HG03571 (cell line): Measurements from ENCODE around the gene ANKRD22.
"Not testable (repeated sequence)": the region's sequence is repeated elsewhere in the genome, so short reads cannot be mapped to it uniquely, and the experiment has no call there.

Source experiments
- ATAC-seq: cut with Tn5 transposase; IDR thresholded peaks from one replicate; pipeline ENCODE4 v1.9.1; 2021; ENCODE audit not compliant: unreplicated experiment

The ANKRD22 gene

GRCh38 chr10:88838766-88839350, 12.8 kb downstream of the ANKRD22 start:
- ATAC-seq, result no peak

- not testable (repeated sequence) for ATAC-seq
Observed at GRCh38 chr10:88837632-88838031, 14.0 kb downstream of the ANKRD22 start.

GRCh38 chr10:88835910-88836221, 15.8 kb downstream of the ANKRD22 start:
- no peak for ATAC-seq

- peak; percentile 75 for ATAC-seq
Observed at GRCh38 chr10:88835096-88835909, 16.3 kb downstream of the ANKRD22 start.

GRCh38 chr10:88833723-88834122, 17.9 kb downstream of the ANKRD22 start:
- ATAC-seq, result no peak

GRCh38 chr10:88833156-88833555, 18.5 kb downstream of the ANKRD22 start:
- ATAC-seq, result no peak

- no peak for ATAC-seq
Observed at GRCh38 chr10:88832376-88832775, 19.3 kb downstream of the ANKRD22 start.

- ATAC-seq, result no peak
Observed at GRCh38 chr10:88831709-88832108, 19.9 kb downstream of the ANKRD22 start.

- ATAC-seq, result no peak
Observed at GRCh38 chr10:88830643-88831268, 20.9 kb downstream of the ANKRD22 start.

- no peak for ATAC-seq
Observed at GRCh38 chr10:88828310-88828709, 23.3 kb downstream of the ANKRD22 start.

- no peak for ATAC-seq
Observed at GRCh38 chr10:88827671-88828070, 24.0 kb downstream of the ANKRD22 start.

GRCh38 chr10:88826388-88826787, 25.3 kb downstream of the ANKRD22 start:
- no peak for ATAC-seq

GRCh38 chr10:88820748-88821401, 30.8 kb downstream of the ANKRD22 start:
- no peak for ATAC-seq

- no peak for ATAC-seq
Observed at GRCh38 chr10:88819290-88819689, 32.4 kb downstream of the ANKRD22 start.

- ATAC-seq, result no peak
Observed at GRCh38 chr10:88813200-88813599, 38.4 kb downstream of the ANKRD22 start.

GRCh38 chr10:88810196-88810961, 41.3 kb downstream of the ANKRD22 start:
- no peak for ATAC-seq

GRCh38 chr10:88809621-88810020, 42.0 kb downstream of the ANKRD22 start:
- no peak for ATAC-seq

GRCh38 chr10:88805924-88806323, 45.7 kb downstream of the ANKRD22 start:
- ATAC-seq, result no peak

GRCh38 chr10:88805361-88805760, 46.3 kb downstream of the ANKRD22 start:
- ATAC-seq, result no peak

GRCh38 chr10:88804083-88804812, 47.4 kb downstream of the ANKRD22 start:
- ATAC-seq, result no peak
